ENCODE measurements around the gene CCDC27.

The CCDC27 gene

DNA sequence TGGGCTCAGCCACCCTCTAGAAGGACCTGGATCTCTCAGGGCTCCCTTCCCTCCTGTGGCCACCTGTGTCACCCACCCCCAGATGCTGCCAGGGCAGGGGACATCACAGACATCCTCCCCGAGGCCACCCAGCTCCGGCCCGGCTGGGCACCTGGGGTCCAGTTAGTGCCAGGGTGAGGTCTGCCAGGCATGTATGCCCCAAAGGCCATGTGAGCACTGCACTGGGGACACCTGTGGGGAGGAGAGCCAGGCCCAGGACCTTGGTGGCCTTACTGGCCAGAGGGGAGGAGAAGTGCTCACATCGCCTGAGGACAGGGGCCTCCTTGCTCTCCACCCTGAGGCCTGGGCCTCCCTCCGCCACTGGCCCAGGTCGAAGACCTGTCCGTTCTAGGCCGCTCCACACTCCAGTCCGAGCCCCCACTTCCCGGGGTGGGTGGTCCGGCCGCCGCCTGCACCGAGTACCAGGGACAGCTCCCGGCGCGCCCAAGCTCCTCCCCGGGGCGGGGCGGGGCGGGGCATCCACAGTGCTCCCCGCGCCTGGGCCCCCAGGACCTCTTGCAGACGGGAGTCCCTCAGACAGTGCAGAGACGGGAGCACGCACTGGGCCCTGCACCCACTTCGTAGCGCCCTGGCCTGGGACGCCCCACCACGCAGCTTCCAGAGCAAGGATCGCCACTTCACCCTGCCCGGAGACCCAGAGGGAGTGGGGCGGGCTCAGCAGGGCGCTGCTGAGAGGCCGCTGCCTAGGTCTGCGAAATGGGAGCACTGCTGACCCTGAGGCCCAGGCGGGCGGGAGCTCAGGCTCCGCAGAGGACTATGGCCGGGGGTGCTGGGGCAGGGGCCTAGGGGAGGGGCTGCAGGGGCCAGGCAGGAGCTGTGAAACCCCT, 34.3 kb upstream of the CCDC27 start:
- Histone ChIP-seq H3K9me3 (ENCODE audit: severe bottlenecking) (no peaks in the 10 kb centered on the region), H3K36me3 (ENCODE audit: low read depth) (no peaks in the 10 kb centered on the region), H3K4me3 (ENCODE audit: severe bottlenecking) (no peak overlapping the region), H3K27ac (ENCODE audit: poor library complexity, severe bottlenecking) (peak overlapping the region; percentile 65), H3K27me3 (ENCODE audit: insufficient read depth, poor library complexity, severe bottlenecking) (no peaks in the 10 kb centered on the region), H3K4me1 (ENCODE audit: insufficient read depth, poor library complexity, severe bottlenecking) (peaks cover 17% of the 10 kb centered on the region)
- 0 out of 3 replicates have a peak, but pooled peaks have one; percentile 11 for ATAC-seq (ENCODE audit: low read depth)
- no peak for TF ChIP-seq CTCF (IDR thresholded peaks at IDR 0.05; ENCODE audit: poor library complexity, severe bottlenecking)
- DNase-seq (ENCODE audit: low spot score), result no peak

- H3K27ac ChIP-seq (ENCODE audit: poor library complexity, severe bottlenecking), result no peak overlapping the region
- TF ChIP-seq CTCF (IDR thresholded peaks at IDR 0.05; ENCODE audit: poor library complexity, severe bottlenecking), result no peak
- H3K9me3 ChIP-seq (ENCODE audit: severe bottlenecking), result no peaks in the 10 kb centered on the region
- no peak overlapping the region for H3K4me3 ChIP-seq (ENCODE audit: severe bottlenecking)
- peaks cover 17% of the 10 kb centered on the region for H3K4me1 ChIP-seq (ENCODE audit: insufficient read depth, poor library complexity, severe bottlenecking)
- DNase-seq (ENCODE audit: low spot score) (no peak), ATAC-seq (ENCODE audit: low read depth) (no peak)
- H3K27me3 ChIP-seq (ENCODE audit: insufficient read depth, poor library complexity, severe bottlenecking), result no peaks in the 10 kb centered on the region
- H3K36me3 ChIP-seq (ENCODE audit: low read depth), result no peaks in the 10 kb centered on the region
These were observed 33.5 kb upstream of the CCDC27 start for GRCh38 chr1:3718764-3719163.

- H3K4me1 ChIP-seq (ENCODE audit: insufficient read depth, poor library complexity, severe bottlenecking), result peaks cover 8% of the 10 kb centered on the region
- no peak for TF ChIP-seq CTCF (IDR thresholded peaks at IDR 0.05; ENCODE audit: poor library complexity, severe bottlenecking)
- no peak overlapping the region for H3K27ac ChIP-seq (ENCODE audit: poor library complexity, severe bottlenecking)
- H3K4me3 ChIP-seq (ENCODE audit: severe bottlenecking), result no peak overlapping the region
- ATAC-seq (ENCODE audit: low read depth) (no peak), DNase-seq (ENCODE audit: low spot score) (no peak)
- no peaks in the 10 kb centered on the region for H3K27me3 ChIP-seq (ENCODE audit: insufficient read depth, poor library complexity, severe bottlenecking)
- H3K9me3 ChIP-seq (ENCODE audit: severe bottlenecking), result no peaks in the 10 kb centered on the region
- H3K36me3 ChIP-seq (ENCODE audit: low read depth), result no peaks in the 10 kb centered on the region
These were observed 30.2 kb upstream of the CCDC27 start for GRCh38 chr1:3721955-3722465.

GRCh38 chr1:3722846-3723245, 29.4 kb upstream of the CCDC27 start:
- H3K27me3 ChIP-seq (ENCODE audit: insufficient read depth, poor library complexity, severe bottlenecking), result no peaks in the 10 kb centered on the region
- H3K36me3 ChIP-seq (ENCODE audit: low read depth), result no peaks in the 10 kb centered on the region
- no peaks in the 10 kb centered on the region for H3K9me3 ChIP-seq (ENCODE audit: severe bottlenecking)
- TF ChIP-seq CTCF (IDR thresholded peaks at IDR 0.05; ENCODE audit: poor library complexity, severe bottlenecking), result no peak
- ATAC-seq (ENCODE audit: low read depth) (no peak), DNase-seq (ENCODE audit: low spot score) (no peak)
- H3K27ac ChIP-seq (ENCODE audit: poor library complexity, severe bottlenecking), result no peak overlapping the region
- H3K4me3 ChIP-seq (ENCODE audit: severe bottlenecking), result no peak overlapping the region
- H3K4me1 ChIP-seq (ENCODE audit: insufficient read depth, poor library complexity, severe bottlenecking), result peaks cover 1% of the 10 kb centered on the region
